KOPT-K1 (cell line): ENCODE measurements around the gene PMPCA.

Experiments
- H3K27ac ChIP-seq: fragments of 200-600 bp; sonication (generic); 2 replicates; pipeline ENCODE4 v1.5.1; 2016; ENCODE audit warnings: antibody characterized with exemption, mild to moderate bottlenecking, low read depth, low read length; ENCODE audit not compliant: poor library complexity, severe bottlenecking
- H3K36me3 ChIP-seq: fragments of 200-600 bp; sonication (generic); 2 replicates; pipeline ENCODE4 v1.5.1; 2017; ENCODE audit warnings: antibody characterized with exemption, mild to moderate bottlenecking, low read length, moderate library complexity; ENCODE audit not compliant: insufficient read depth
- H3K9me3 ChIP-seq: fragments of 200-600 bp; sonication (generic); 2 replicates; pipeline ENCODE4 v1.5.1; 2017; ENCODE audit warnings: antibody characterized with exemption, low read length, mild to moderate bottlenecking; ENCODE audit not compliant: insufficient read depth, poor library complexity, severe bottlenecking

The PMPCA gene

GRCh38 chr9:136439481-136440408 lies 29.3 kb downstream of the PMPCA start, which contains the start of gene INPP5E:
TSS of gene INPP5E (minus strand) at chr9:136439845. CDS start at chr9:136439419, 426 bp downstream.
- Histone ChIP-seq H3K9me3 (no peaks in the 10 kb centered on the region), H3K36me3 (peaks cover 62% of the 10 kb centered on the region), H3K27ac (peak within 1 kb of the TSS; percentile 74)

- H3K36me3 ChIP-seq, result peaks cover 77% of the 10 kb centered on the region
- no peaks in the 10 kb centered on the region for H3K9me3 ChIP-seq
- H3K27ac ChIP-seq, result no peak overlapping the region
Measured at GRCh38 chr9:136441191-136441680, 30.8 kb downstream of the PMPCA start.

- H3K36me3 ChIP-seq, result peaks cover 79% of the 10 kb centered on the region
- H3K9me3 ChIP-seq, result no peaks in the 10 kb centered on the region
- H3K27ac ChIP-seq, result no peak overlapping the region
Measured at GRCh38 chr9:136441681-136442245, 31.3 kb downstream of the PMPCA start.

- H3K27ac ChIP-seq, result no peak overlapping the region
- peaks cover 79% of the 10 kb centered on the region for H3K36me3 ChIP-seq
Measured at GRCh38 chr9:136442265-136442664, 31.8 kb downstream of the PMPCA start.

GRCh38 chr9:136443087-136443486 lies 32.6 kb downstream of the PMPCA start:
- Histone ChIP-seq H3K9me3 (no peaks in the 10 kb centered on the region), H3K27ac (no peak overlapping the region), H3K36me3 (peaks cover 83% of the 10 kb centered on the region)

More at GRCh38 chr9:136442265-136442664, 31.8 kb downstream of the PMPCA start:
- H3K9me3 ChIP-seq, result no peaks in the 10 kb centered on the region

GRCh38 chr9:136443687-136444086 lies 33.2 kb downstream of the PMPCA start:
- Histone ChIP-seq H3K27ac (no peak overlapping the region), H3K36me3 (peaks cover 89% of the 10 kb centered on the region), H3K9me3 (no peaks in the 10 kb centered on the region)

GRCh38 chr9:136444102-136444501 lies 33.6 kb downstream of the PMPCA start:
- H3K9me3 ChIP-seq, result no peaks in the 10 kb centered on the region
- no peak overlapping the region for H3K27ac ChIP-seq
- H3K36me3 ChIP-seq, result peaks cover 93% of the 10 kb centered on the region

GRCh38 chr9:136445799-136446198 lies 35.3 kb downstream of the PMPCA start:
- Histone ChIP-seq H3K27ac (no peak overlapping the region), H3K9me3 (no peaks in the 10 kb centered on the region), H3K36me3 (peaks cover 100% of the 10 kb centered on the region)

- H3K27ac ChIP-seq, result no peak overlapping the region
- peaks cover 98% of the 10 kb centered on the region for H3K36me3 ChIP-seq
- H3K9me3 ChIP-seq, result no peaks in the 10 kb centered on the region
Measured at GRCh38 chr9:136447173-136447778, 36.8 kb downstream of the PMPCA start.

- Histone ChIP-seq H3K9me3 (no peaks in the 10 kb centered on the region), H3K36me3 (peaks cover 92% of the 10 kb centered on the region), H3K27ac (no peak overlapping the region)
Measured at GRCh38 chr9:136448655-136449054, 38.2 kb downstream of the PMPCA start.

GRCh38 chr9:136451221-136451877 lies 40.9 kb downstream of the PMPCA start:
- Histone ChIP-seq H3K36me3 (peaks cover 92% of the 10 kb centered on the region), H3K27ac (no peak overlapping the region), H3K9me3 (no peaks in the 10 kb centered on the region)

- H3K9me3 ChIP-seq, result no peaks in the 10 kb centered on the region
- peaks cover 92% of the 10 kb centered on the region for H3K36me3 ChIP-seq
- no peak overlapping the region for H3K27ac ChIP-seq
Measured at GRCh38 chr9:136453326-136453725, 42.9 kb downstream of the PMPCA start.

GRCh38 chr9:136454026-136454796 lies 43.8 kb downstream of the PMPCA start:
- no peak overlapping the region for H3K27ac ChIP-seq
- H3K36me3 ChIP-seq, result peaks cover 92% of the 10 kb centered on the region
- H3K9me3 ChIP-seq, result no peaks in the 10 kb centered on the region
